Measurements from ENCODE around the gene ERN1.

DNA sequence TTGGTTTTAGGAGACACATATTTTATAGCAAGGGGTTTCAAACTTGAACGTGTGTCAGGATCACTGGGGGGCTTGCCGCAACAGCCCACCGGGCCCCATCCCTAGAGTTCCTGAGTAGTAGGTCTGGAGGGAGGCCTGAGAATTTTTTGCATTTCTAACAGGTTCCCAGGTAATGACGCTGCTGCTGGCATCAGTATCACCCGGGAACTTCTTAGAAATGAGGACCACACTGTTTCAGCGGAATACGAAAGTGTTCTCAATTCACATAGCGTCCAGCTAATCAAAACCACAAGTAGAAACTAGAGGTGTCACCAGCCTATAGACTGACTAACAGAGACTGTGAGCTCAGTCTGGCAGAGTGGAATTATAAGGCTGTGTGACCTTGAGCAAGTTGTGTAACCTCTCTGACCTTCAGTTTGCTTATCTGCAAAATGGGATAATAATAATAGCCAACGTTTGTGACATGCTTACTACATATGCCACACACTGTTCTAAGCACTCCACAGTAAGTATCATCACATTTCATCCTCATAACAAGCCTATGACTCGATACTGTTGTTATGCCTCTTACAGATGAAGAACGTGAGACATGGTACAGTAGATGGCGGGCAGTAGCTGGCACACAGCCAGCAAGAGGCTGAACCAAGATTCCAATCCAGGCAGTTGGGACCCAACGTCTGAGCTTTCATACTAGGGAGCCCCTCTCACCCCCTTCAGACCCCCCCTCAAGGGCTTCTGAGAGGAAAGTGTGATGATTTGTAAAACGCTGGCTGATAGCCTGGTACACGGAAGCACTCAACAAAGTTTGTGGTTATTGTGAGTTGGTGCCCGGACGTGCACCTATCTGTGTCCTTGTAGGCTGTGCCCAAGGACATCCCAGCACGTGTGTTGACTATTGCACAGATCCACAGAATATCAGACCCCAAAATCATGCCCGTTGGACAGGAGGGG is 104.9 kb downstream of the ERN1 start:
- TF ChIP-seq, protein P1, sequence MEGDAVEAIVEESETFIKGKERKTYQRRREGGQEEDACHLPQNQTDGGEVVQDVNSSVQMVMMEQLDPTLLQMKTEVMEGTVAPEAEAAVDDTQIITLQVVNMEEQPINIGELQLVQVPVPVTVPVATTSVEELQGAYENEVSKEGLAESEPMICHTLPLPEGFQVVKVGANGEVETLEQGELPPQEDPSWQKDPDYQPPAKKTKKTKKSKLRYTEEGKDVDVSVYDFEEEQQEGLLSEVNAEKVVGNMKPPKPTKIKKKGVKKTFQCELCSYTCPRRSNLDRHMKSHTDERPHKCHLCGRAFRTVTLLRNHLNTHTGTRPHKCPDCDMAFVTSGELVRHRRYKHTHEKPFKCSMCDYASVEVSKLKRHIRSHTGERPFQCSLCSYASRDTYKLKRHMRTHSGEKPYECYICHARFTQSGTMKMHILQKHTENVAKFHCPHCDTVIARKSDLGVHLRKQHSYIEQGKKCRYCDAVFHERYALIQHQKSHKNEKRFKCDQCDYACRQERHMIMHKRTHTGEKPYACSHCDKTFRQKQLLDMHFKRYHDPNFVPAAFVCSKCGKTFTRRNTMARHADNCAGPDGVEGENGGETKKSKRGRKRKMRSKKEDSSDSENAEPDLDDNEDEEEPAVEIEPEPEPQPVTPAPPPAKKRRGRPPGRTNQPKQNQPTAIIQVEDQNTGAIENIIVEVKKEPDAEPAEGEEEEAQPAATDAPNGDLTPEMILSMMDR (conservative IDR thresholded peaks at IDR 0.05), result no peak
- TF ChIP-seq ZFX (IDR thresholded peaks at IDR 0.05), result no peak
